NCI-H526 (cell line): Measurements from ENCODE around the gene CDC73.
"Not testable (repeated sequence)": the region's sequence is repeated elsewhere in the genome, so short reads cannot be mapped to it uniquely, and the experiment has no call there.

Source experiments
- DNase-seq, 2 experiments: peaks; one replicate each; lab custom pipeline; 2025; lab: John Stamatoyannopoulos, UW

Gene CDC73

DNA sequence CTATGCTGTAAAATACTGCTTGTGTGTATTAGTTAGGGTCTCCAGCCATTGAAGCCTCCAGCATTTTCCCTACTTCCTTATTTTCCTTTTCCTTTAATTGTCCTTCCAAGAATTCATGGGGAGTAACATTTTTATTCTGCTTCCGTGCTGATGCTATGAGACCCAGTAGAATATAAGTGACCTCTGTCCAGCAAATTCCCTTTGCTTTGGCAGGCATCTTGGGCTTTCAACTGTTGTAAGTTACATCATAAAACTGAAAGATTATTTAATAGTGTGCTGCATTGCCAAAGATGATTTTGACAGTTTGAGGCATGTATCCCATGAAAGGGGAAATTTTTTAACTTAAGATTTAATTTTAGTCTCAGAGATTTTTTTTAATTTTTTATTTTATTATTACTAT, 112.7 kb downstream of the CDC73 start:
- DNase-seq, result no peak

- DNase-seq, result no peak
Observed at GRCh38 chr1:193237381-193237978, 115.6 kb downstream of the CDC73 start.

DNA sequence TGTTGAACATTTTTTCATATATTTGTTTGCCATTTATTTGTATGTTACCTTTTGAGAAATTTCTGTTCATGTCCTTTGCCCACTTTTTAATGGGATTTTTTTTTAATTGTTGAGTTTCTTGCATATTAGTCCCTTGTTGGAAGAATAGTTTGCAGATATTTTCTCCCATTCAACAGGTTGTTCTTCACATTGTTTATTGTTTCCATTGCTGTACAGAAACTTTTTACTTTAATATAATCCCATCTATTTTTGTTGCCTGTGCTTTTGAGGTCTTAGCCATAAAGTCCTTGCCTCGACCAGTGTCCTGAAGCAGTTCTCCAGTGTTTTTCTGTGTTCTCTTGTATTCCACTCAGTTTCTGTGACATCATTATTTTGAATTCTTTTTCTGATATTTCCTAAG, 118.8 kb downstream of the CDC73 start:
- DNase-seq, result no peak

DNA sequence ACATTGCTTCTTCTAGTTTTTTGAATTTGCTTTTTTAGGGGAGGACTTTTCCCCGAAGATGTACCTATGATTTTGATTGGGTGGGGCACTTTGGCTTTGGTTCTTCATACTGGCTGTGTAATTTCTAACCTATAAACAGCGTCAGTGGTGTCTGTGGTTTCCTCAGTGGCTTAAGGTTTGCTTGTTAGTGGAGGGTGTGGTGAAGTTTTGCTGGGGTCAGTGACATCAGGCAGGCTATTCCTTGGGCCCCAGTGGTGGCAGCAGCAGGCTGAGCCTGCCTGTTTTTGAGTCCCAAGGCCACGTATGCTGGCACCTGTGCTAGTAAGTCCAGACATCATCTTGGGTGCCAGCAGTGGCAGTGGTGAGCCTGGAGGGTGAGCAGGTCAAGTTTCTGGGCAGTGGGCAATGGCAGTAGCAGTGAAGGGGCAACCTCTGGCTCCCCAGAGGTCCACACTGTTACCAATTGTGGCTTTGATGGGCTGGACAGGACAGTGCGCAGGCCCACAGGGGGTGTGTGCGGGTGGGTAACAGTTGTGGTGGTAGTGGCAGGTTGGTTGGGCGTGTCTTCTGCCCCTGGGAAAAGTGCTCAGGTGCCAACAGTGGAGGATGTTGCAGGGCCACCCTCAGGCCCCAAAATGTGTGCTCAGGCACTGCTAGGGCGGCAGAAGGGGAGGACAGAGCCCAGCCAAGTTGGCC, 119.4 kb downstream of the CDC73 start:
- DNase-seq, result no peak

GRCh38 chr1:193242000-193242399, 120.2 kb downstream of the CDC73 start:
- DNase-seq, result no peak

DNA sequence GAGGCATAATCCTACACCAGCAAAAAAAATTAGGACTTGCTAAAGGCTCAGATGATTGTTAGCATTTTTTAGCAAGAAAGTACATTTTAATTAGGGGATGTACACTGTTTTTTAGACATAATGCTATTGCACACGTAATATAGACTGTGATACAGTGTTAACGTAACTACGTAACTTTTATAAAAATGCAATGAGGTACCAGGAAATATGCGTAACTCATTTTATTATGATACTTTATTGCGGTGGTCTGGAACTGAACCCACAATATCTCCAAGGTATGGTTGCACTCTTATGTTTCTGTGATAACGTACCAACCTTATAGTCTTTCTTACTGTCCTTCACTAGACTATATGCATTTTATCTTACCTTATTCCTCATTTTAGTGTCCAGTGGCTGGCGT, 127.4 kb downstream of the CDC73 start:
- no peak for DNase-seq

GRCh38 chr1:193251950-193252349, 130.1 kb downstream of the CDC73 start:
- no peak for DNase-seq

- DNase-seq, result no peak
Observed at GRCh38 chr1:193256019-193256418, 134.2 kb downstream of the CDC73 start.

DNA sequence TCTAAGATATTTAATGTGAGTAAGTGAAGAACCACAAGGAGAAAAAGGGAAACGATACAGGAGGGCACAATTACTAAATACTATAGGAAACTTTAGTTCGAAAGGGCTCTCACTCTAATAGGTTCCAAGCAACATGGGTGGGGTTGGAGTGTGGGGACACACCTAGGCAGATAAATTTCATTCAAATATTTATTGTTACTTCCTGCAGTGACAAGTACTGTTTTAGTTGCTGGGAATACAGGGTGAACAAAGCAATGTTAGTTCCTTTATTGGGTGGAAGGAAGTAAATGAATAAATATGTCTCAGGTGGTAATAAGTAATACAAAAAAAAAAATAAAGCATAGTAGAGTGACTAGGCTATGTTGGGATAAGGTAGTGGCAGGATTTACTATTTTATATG, 137.8 kb downstream of the CDC73 start:
- no peak for DNase-seq

GRCh38 chr1:193260056-193260745, 138.4 kb downstream of the CDC73 start:
- no peak for DNase-seq

DNA sequence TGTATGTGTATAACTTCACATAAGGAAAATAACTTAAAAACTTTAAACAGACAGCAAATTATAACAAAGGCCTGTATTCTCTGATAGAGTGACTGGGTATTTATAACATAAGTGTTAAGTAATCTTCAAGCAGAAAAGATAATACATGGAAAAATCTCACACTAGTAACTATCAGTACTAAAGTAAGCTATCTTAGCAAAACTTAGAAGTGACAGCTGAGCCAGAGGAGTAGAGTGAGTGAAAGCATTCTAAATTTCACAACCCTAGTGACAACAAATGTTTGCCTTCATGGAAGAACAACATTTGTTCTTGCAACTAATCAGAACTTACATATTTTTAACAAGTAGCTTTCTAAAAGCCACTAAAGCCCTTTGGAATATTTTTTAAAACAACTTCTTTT, 139.1 kb downstream of the CDC73 start:
- no peak for DNase-seq

GRCh38 chr1:193262661-193263060, 140.8 kb downstream of the CDC73 start:
- no peak for DNase-seq

- DNase-seq, result no peak
Observed at GRCh38 chr1:193264313-193265065, 142.7 kb downstream of the CDC73 start.

GRCh38 chr1:193265716-193266115, 143.9 kb downstream of the CDC73 start:
- no peak for DNase-seq

DNA sequence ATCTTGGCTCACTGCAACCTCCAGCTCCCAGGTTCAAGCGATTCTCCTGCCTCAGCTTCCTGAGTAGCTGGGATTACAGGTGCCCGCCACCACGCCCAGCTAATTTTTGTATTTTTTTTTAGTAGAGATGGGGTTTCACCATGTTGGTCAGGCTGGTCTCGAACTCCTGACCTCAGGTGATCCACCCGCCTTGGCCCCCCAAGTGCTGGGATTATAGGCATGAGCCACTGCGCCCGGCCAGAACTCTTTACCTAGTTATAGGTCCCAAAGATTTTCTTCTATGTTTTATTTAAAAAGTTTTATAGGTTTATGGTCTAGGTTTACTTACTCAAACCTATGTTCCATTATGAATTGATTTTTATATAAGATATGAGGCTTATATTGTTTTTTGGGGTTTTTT, 145.0 kb downstream of the CDC73 start:
- DNase-seq, result not testable (repeated sequence)

DNA sequence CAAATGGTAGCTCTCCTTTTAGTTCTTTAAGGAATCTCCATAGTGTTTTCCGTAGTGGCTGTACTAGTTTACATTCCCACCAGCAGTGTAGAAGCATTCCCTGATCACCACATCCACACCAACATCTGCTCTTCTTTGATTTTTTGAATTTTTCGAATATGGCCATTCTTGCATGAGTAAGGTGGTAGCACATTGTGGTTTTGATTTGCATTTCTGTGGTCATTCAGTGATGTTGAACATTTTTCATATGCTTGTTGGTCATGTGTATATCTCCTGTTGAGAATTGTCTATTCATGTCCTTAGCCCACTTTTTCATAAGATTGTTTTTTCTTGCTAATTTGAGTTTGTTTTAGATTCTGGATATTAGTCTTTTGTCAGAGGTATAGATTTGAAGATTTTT, 149.2 kb downstream of the CDC73 start:
- DNase-seq, result no peak

- no peak for DNase-seq
Observed at GRCh38 chr1:193275773-193276172, 153.9 kb downstream of the CDC73 start.

DNA sequence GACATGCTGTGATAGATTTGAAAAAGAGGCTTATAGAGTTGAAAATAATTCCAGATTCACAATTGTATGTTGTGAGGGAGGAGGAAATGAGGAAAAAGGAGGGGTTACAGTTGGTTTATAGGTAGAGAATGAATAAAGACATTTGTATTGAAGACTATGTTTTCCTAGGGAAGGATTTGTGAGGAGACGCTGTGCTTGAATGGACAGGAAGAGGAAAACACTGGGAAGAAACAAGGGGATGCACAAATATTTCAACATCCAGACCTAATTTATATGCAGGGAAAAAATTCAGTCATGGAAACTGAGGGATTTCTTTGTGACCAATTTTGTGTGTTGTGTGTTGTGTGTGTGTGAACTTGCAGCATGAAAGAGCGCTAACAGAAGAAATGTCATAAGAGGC, 157.1 kb downstream of the CDC73 start:
- no peak for DNase-seq

GRCh38 chr1:193281894-193282293, 160.1 kb downstream of the CDC73 start:
- DNase-seq, result no peak

DNA sequence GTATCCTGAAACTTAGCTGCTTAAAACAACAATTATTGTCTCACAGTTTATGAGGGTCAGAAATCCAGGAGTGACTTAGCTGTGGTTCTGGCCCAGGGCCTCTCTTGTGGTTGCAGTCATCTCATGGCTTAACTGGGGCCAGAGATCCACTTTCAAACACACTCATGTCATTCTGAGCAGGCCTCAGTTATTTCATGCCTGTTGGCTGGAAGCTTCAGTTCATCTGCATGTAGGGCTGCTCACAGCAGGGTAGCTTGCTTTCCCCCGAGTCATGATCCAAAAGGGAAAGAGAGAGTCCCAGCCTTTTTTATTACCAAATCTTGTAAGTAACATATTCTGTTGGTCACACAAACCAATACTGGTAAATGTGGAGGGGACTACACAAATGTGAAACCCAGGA, 161.2 kb downstream of the CDC73 start:
- DNase-seq, result no peak

- DNase-seq, result no peak
Observed at GRCh38 chr1:193284219-193284618, 162.4 kb downstream of the CDC73 start.

- DNase-seq, result no peak
Observed at GRCh38 chr1:193285641-193286040, 163.8 kb downstream of the CDC73 start.
